PC-9 (cell line): Measurements from ENCODE around the gene SEC14L1. TPM values are rescaled to one million over a fixed set of nuclear protein-coding genes. Genes with fewer than 3 reads are reported as not detected.

Experiments
- BruUV-seq: library from RNA; stranded (reverse); fragments of 400-500 nt; replicated peaks from 2 replicates; lab custom pipeline; 2021; lab: Mats Ljungman, UMichigan
- CTCF ChIA-PET: fragments of 300-600 bp; sonication (Branson Sonifier 250); formaldehyde crosslinking; loops from one replicate; lab custom pipeline; 2022; ENCODE audit warnings: antibody characterized with exemption; lab: Charles Lee
- POLR2A ChIA-PET: fragments of 300-600 bp; sonication (Branson Sonifier 250); formaldehyde crosslinking; loops from one replicate; lab custom pipeline; 2022; ENCODE audit warnings: antibody characterized with exemption; ENCODE audit not compliant: unreplicated experiment; lab: Charles Lee
- DNase-seq, 2 experiments: peaks; one replicate each; pipeline versions ENCODE4 v3.0.0 to v3.0.0-alpha.2; 2015 to 2022; ENCODE audit warnings: mixed read lengths in 1 of 2
- H2AFZ ChIP-seq: fragments of 200-600 bp; sonication (generic); 2 replicates; pipeline ENCODE4 v1.8.1; 2017; ENCODE audit warnings: antibody characterized with exemption
- H3F3A ChIP-seq: fragments of 200-600 bp; sonication (generic); 2 replicates; pipeline ENCODE4 v1.8.1; 2017; ENCODE audit warnings: antibody characterized with exemption, mild to moderate bottlenecking, low read depth; ENCODE audit not compliant: insufficient read depth
- H3K27ac ChIP-seq: fragments of 200-600 bp; sonication (generic); 2 replicates; pipeline ENCODE4 v1.6.1; 2016; ENCODE audit warnings: mixed run types
- H3K27me3 ChIP-seq: fragments of 200-600 bp; sonication (generic); 2 replicates; pipeline ENCODE4 v1.6.1; 2016; ENCODE audit warnings: low read depth, mixed run types; ENCODE audit not compliant: insufficient read depth
- H3K36me3 ChIP-seq: fragments of 200-600 bp; sonication (generic); 2 replicates; pipeline ENCODE4 v1.6.1; 2016; ENCODE audit warnings: low read depth, mixed run types
- H3K4me1 ChIP-seq: fragments of 200-600 bp; sonication (generic); replicated peaks from 2 replicates; pipeline ENCODE4 v1.6.1; 2016; ENCODE audit warnings: mixed run types; ENCODE audit not compliant: insufficient read depth
- H3K4me2 ChIP-seq: fragments of 200-600 bp; sonication (generic); 2 replicates; pipeline ENCODE4 v1.6.1; 2017; ENCODE audit warnings: mixed run types
- H3K4me3 ChIP-seq: fragments of 200-600 bp; sonication (generic); 2 replicates; pipeline ENCODE4 v1.6.1; 2016; ENCODE audit warnings: mixed run types
- H3K79me2 ChIP-seq: fragments of 200-600 bp; sonication (generic); 2 replicates; pipeline ENCODE4 v1.6.1; 2017; ENCODE audit warnings: low read depth, mixed run types
- H3K9me2 ChIP-seq: fragments of 200-600 bp; sonication (generic); 2 replicates; pipeline ENCODE4 v1.8.1; 2017; ENCODE audit warnings: mild to moderate bottlenecking; ENCODE audit not compliant: insufficient read depth
- H3K9me3 ChIP-seq: fragments of 200-600 bp; sonication (generic); 2 replicates; pipeline ENCODE4 v1.8.1; 2016; ENCODE audit warnings: low read depth; ENCODE audit not compliant: insufficient read depth
- H4K20me1 ChIP-seq: fragments of 200-600 bp; sonication (generic); 2 replicates; pipeline ENCODE4 v1.8.1; 2017; ENCODE audit not compliant: insufficient read depth
- CTCF ChIP-seq: fragments of 200-600 bp; sonication (generic); conservative IDR thresholded peaks from 2 replicates; pipeline ENCODE4 v1.6.1; 2017; ENCODE audit warnings: mixed run types, antibody characterized with exemption, mild to moderate bottlenecking, moderate library complexity
- EZH2 ChIP-seq: fragments of 200-600 bp; sonication (generic); IDR thresholded peaks from 2 replicates; pipeline ENCODE4 v1.8.0; 2017; ENCODE audit warnings: antibody characterized with exemption, low read depth
- intact Hi-C: fragments of 100-400 bp; cut with micrococcal nuclease; formaldehyde crosslinking; loops from one replicate; pipeline ENCODE4 v1.10.0; 2022; ENCODE audit not compliant: unreplicated experiment
- total RNA-seq: library from RNA; stranded (reverse); gene quantifications from 2 replicates; pipeline ENCODE4 v1.2.3, GENCODE V29; 2021

SEC14L1 gene
- total RNA-seq, 1 experiment from 2014 or later = 83.1 TPM

- POLR2A ChIA-PET = no interaction called here
- H3K9me2 ChIP-seq = no peaks in the 10 kb centered on the region
- DNase-seq = no peak
- no TSS peak for BruUV-seq
- H3K4me3 ChIP-seq = no peak overlapping the region
- H3K9me3 ChIP-seq = no peaks in the 10 kb centered on the region
- CTCF ChIA-PET = no interaction called here
- TF ChIP-seq CTCF (no peak), EZH2 (no peak)
- peaks cover 16% of the 10 kb centered on the region; the same call in 1 of the 2 replicates for H3K36me3 ChIP-seq
- H3F3A ChIP-seq = peaks cover 22% of the 10 kb centered on the region; the same call in 1 of the 2 replicates
- no peak overlapping the region for H3K4me2 ChIP-seq
- H3K79me2 ChIP-seq = peaks cover 33% of the 10 kb centered on the region
- H2AFZ ChIP-seq = no peak overlapping the region
- no peaks in the 10 kb centered on the region for H3K27me3 ChIP-seq
- intact Hi-C loops = no loop called here
- H4K20me1 ChIP-seq = no peaks in the 10 kb centered on the region
- H3K27ac ChIP-seq = no peak overlapping the region
- peaks cover 44% of the 10 kb centered on the region for H3K4me1 ChIP-seq
Measured at GRCh38 chr17:77143306-77143705, 2.5 kb downstream of the SEC14L1 start.

GRCh38 chr17:77144227-77144626 lies 3.5 kb downstream of the SEC14L1 start:
- Histone ChIP-seq H2AFZ (no peak overlapping the region), H3K9me2 (no peaks in the 10 kb centered on the region), H3K27ac (no peak overlapping the region), H3K79me2 (peaks cover 33% of the 10 kb centered on the region), H3K9me3 (no peaks in the 10 kb centered on the region), H3K4me2 (no peak overlapping the region), H3F3A (peaks cover 20% of the 10 kb centered on the region; the same call in 1 of the 2 replicates), H3K4me3 (no peak overlapping the region), H4K20me1 (no peaks in the 10 kb centered on the region), H3K4me1 (peaks cover 43% of the 10 kb centered on the region), H3K36me3 (peaks cover 19% of the 10 kb centered on the region; the same call in 1 of the 2 replicates), H3K27me3 (no peaks in the 10 kb centered on the region)
- POLR2A ChIA-PET = no interaction called here
- intact Hi-C loops = loop anchor here (2.0 kb wide), 1 partner anchor 55 kb away; no protein-coding TSS in a partner anchor
- CTCF ChIA-PET = no interaction called here
- BruUV-seq = no TSS peak
- TF ChIP-seq EZH2 (no peak), CTCF (no peak)
- no peak for DNase-seq

- CTCF ChIA-PET = interaction anchor here (1.4 kb wide), 1 partner anchor 56 kb away, joined by 3 read pairs; no protein-coding TSS in a partner anchor
- peaks cover 33% of the 10 kb centered on the region for H3K79me2 ChIP-seq
Measured at GRCh38 chr17:77145224-77145611, 4.4 kb downstream of the SEC14L1 start.

More at GRCh38 chr17:77145224-77145611, 4.4 kb downstream of the SEC14L1 start:
- Histone ChIP-seq H4K20me1 (no peaks in the 10 kb centered on the region), H3F3A (peaks cover 15% of the 10 kb centered on the region; the same call in 1 of the 2 replicates), H3K36me3 (peaks cover 19% of the 10 kb centered on the region; the same call in 1 of the 2 replicates), H3K4me2 (peak overlapping the region; percentile 53; the same call in 1 of the 2 replicates), H3K4me3 (no peak overlapping the region), H2AFZ (no peak overlapping the region), H3K9me2 (no peaks in the 10 kb centered on the region), H3K27me3 (no peaks in the 10 kb centered on the region), H3K27ac (peak overlapping the region; percentile 25; the same call in 1 of the 2 replicates), H3K9me3 (no peaks in the 10 kb centered on the region), H3K4me1 (peaks cover 37% of the 10 kb centered on the region)
- no TSS peak for BruUV-seq
- no peak for DNase-seq
- intact Hi-C loops = loop anchor here (1.0 to 2.0 kb wide), 2 partner anchors 45 to 56 kb away; no protein-coding TSS in a partner anchor
- POLR2A ChIA-PET = interaction anchor here (0.7 kb wide), 1 partner anchor 21 kb away, joined by 5 read pairs; no protein-coding TSS in a partner anchor
- TF ChIP-seq CTCF = no peak
- no peak for TF ChIP-seq EZH2
